NCI-H2227 treated with DMSO at 0.1 percent for 48 hours (cell line): ENCODE results near the gene MEAK7.
A peak's percentile ranks its signal among the peaks of the same experiment; 100 is the strongest.

ENCODE experiments used
- DNase-seq: peaks from one replicate; lab custom pipeline; 2025; lab: John Stamatoyannopoulos, UW

Gene MEAK7

GRCh38 chr16:84511831-84512230, 7.4 kb upstream of the MEAK7 start:
- no peak for DNase-seq

DNA sequence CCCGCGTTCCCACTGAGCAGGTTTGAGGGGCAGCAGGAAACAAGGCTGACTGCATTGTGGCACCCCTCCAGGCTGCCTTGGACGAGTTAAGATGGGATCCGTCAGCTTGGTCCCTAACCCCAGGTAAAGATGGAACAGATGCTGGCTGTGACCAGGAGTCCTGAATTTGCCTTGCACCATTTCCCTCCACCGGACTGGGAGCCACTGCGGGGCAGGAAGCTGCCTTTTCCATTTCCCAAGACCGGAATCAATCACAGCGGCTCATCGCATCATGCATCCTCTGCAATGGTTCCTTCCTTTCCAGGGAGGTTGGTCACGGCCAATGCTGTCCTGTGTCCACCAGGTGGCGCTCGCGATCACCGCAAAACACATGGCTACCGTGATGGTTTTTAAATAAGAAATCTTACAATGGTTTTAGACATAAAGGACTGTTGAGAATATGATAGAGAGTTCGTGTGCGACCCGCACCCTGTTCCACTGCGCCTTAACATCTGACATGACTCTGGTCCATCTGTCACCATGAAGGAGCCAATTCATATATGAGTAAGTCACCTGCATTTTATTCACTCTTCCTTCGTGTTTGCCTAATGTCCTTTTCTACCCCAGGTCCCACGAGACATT, 6.8 kb upstream of the MEAK7 start:
- peak; percentile 88 for DNase-seq

- DNase-seq = no peak
These were observed 4.8 kb upstream of the MEAK7 start for GRCh38 chr16:84509032-84509950.

DNA sequence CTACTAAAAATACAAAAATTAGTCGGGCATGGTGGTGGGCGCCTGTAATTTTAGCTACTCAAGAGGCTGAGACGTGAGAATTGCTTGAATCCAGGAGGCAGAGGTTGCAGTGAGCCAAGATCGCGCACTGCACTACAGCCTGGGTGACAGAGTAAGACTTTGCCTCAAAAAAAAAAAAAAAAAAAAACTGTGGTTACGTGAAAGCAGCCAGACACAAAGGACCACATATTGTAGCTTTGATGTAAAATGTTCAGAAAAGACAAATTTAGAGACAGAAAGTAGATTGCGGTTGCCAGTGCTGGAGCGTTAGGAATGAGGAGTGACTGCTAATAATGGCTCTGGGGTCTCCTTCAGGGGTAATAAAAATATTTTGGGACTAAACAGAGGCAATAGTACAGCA, 4.0 kb upstream of the MEAK7 start:
- no peak for DNase-seq

- no peak for DNase-seq
These were observed 2.8 kb upstream of the MEAK7 start for GRCh38 chr16:84507011-84507982.

DNA sequence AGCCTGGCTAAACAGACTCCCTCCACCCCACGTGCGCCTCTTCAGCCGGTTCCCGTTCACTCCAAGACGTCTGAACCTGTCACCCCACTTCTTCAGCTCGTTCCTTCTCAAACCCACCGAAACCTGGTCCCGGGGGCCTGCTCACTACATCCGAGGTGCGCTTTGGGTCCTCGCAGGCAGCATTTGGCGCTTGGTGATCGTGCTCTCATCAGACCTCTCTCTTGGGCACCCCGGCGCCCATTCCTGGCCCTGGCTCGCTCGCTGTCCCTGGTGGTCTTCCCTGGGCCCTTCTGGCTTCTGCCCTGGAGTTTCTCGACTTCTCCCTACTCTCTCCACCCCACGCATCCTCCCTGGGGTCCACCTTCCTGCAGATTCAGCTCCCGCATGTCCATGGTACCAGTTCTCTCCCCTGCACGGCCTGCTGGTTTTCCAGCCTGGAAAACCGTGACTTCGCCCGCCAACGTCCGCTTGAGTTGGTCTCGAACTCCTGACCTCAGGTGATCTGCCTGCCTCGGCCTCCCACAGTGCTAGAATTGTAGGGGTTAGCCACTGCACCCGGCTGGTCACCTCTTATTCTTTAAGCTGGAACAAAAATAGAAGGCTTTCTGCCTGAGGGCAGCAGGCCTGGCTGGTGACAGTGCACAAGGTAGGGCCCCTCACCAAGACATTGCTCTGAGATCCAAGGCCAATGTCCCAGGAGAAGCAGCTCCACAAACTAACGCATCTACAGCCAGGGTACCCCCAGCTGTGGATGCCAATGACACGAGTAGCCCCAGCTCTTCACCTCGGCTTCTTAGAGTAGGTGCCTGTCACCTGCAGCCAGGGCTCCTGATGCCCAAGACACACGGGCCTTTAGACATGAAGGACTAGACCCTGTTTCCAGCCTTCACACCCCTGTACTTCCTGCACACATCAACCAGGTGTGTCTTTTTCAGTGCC, 1.1 kb upstream of the MEAK7 start:
- no peak for DNase-seq

GRCh38 chr16:84503751-84504395, 586 bp downstream of the MEAK7 start:
- DNase-seq = no peak

GRCh38 chr16:84502581-84502980, 1.9 kb downstream of the MEAK7 start:
- DNase-seq = no peak

DNA sequence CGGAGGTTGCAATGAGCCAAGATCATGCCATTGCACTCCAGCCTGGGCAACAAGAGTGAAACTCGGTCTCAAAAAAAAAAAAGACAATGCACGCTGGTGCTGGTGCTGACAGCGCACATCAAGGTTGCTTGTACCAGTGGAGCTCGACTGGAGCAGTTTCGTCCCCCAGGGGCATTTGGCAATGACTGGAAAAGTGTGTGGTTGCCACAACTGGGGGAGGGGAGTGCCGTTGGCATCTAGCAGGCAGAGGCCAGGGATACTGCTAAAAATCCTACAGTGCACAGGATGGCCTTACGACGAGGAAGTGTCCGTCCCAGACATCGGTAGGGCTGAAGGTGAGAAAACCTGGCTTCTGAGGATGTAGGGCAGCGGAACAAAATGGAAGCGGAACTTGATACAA, 2.4 kb downstream of the MEAK7 start:
- no peak for DNase-seq

DNA sequence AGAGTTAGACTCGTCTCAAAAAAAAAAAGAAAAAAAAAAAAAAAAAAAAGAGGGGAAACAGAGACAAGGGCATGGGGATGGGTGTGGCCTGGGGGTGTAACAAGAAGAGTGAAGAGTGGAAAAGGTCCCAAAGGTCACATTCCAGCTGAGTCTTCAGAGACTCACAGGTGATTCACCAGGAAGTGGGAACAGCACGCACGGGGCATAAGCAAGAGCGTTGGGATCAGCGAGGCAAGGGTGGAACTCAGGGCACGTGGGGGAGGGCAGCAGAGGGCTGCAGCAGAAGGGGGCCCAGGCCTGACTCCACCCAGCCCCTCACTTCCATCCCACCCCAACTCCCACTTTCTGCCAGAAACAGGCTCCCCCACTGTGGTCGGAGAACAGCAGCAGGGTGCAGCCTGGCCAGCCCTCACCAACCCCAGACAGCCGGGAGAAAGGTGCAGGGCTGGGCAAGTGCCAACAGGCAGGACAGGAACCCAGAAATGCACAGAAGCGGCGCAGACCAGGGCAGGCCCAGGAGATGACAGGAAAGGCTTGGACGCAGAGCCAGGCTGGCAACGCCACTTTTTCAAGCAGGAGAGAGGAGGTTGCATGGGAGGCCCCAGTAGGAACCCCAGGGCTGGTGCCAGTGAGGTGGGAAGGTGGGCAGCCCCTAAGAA, 3.3 kb downstream of the MEAK7 start:
- DNase-seq = no peak

GRCh38 chr16:84500531-84500930, 3.9 kb downstream of the MEAK7 start:
- DNase-seq = no peak

DNA sequence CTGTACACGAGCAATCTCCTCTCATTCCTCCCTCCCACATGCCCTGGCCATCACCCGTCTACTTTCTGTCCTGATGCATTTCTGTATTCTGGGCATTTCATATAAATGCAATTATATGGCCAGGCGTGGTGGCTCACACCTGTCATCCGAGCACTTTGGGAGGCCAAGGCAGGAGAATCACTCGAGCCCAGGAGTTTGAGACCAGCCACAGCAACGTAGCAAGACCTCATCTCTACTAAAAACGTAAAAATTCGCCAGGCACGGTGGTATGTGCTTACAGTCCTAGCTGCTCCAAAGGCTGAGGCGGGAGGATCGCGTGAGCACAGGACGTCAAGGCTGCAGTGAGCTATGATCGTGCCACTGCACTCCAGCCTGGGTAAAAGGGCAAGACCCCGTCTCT, 4.8 kb downstream of the MEAK7 start:
- no peak for DNase-seq

GRCh38 chr16:84498859-84499620, 5.4 kb downstream of the MEAK7 start:
- no peak for DNase-seq

DNA sequence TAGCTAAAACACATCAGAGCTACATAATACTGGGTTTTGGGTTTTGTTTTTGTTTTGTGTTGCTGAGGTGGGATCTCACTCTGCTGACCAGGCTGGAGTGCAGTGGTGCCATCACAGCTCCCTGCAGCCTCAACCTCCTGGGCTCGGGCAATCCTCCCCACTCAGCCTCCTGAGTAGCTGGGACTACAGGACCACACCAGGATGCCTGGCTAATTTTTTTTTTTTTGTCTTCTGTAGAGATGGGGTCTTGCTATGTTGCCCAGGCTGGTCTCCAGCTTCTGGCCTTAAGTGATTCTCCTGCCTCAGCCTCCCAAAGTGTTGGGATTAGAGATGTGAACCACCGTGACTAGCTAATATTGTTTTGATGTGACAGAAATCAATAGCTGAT, 6.2 kb downstream of the MEAK7 start:
- DNase-seq = no peak

DNA sequence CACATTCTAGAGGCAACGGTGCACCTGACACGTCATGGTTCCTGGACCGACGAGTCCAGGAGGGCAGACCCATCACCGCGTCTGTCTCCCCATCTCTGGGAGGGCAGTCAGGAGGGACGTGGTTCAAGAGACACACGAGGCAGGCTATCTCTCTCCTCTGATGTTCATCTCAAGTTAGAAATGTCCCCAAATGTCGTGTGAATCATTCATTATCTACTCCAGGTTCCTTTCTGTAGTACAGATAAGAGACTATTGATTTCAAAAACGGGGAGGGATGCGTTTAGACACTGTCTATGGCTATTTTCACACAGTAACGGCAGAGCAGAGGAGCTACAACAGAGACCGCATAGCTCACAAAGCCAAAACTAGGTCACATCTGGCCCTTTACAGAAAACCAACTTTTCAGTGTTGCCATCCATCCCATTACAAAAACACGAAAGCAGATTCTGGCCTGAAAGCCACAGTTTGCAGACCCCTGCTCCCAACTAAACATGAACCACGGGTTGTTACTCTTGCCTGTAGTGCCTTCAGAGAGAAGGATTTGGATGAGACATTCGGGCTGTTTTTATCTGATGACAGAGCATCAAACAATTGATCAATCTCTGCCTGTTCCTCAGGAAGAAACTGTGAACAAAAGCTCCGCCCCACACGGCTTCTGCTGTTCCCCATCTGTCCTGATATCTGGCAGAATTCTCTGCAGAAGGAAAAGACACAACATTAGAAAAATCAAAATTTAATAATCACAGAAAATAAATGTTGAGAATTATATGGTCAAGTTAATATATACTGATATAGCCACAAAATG, 6.8 kb downstream of the MEAK7 start:
- no peak for DNase-seq

- DNase-seq = no peak
These were observed 7.5 kb downstream of the MEAK7 start for GRCh38 chr16:84496991-84497390.

- no peak for DNase-seq
These were observed 9.0 kb downstream of the MEAK7 start for GRCh38 chr16:84495506-84495905.

DNA sequence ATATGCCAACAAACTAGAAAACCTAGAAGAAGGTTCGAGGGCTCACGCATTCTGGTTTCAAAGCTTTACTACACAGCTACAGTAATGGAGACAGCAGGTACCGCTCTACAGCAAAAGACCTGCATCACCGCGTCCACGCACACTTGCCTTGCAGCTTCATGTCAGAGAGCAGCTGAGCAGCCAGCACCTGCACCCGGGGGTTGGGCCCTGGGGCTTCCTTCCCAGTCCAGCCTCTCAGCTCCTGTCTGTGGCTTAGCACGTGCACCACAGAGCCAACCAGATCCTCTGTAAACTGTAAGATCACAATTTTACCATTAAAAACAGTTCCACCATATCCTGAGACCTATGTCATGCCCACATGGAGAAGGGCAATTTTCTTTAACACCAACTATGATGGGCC, 15.3 kb downstream of the MEAK7 start:
- DNase-seq = no peak

DNA sequence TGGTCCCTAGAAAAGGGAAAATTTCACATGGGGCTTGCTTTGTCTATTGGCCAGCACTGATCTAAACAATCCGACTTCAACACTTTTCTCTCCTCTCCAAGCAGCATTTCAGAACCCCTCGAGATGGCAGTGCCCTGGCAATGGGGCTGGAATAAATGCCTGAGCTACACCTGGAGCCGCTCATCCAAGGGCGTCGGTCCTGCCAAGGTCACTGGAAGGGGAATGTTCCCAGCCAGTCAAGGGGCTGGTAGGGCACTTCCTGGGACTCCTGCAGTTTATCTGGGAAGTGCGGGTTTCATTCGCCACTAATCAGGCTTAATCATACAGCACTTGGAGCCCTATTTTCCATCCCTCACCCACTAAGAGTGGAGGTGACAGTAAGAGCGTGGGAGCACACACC, 17.1 kb downstream of the MEAK7 start:
- DNase-seq = no peak
